Karpas-422 (cell line): ENCODE measurements around the gene SYNE1. TPM values are rescaled to one million over a fixed set of nuclear protein-coding genes. Genes with fewer than 3 reads are reported as not detected.

Source experiments
- DNase-seq: peaks from one replicate; pipeline ENCODE4 v3.0.0-alpha.2; 2015
- H2AFZ ChIP-seq: fragments of 200-600 bp; sonication (generic); 2 replicates; pipeline ENCODE4 v1.6.1; 2014; ENCODE audit warnings: antibody characterized with exemption, low read length, mixed read lengths
- H3K27ac ChIP-seq: fragments of 200-600 bp; sonication (generic); 2 replicates; pipeline ENCODE4 v1.5.1; 2014; ENCODE audit warnings: mild to moderate bottlenecking, low read length, moderate library complexity
- H3K27me3 ChIP-seq: fragments of 200-600 bp; sonication (generic); 2 replicates; pipeline ENCODE4 v1.6.1; 2014; ENCODE audit warnings: low read length, mixed read lengths
- H3K36me3 ChIP-seq: fragments of 200-600 bp; sonication (generic); 2 replicates; pipeline ENCODE4 v1.6.1; 2014; ENCODE audit warnings: low read length, mixed read lengths; ENCODE audit not compliant: insufficient read depth
- H3K4me1 ChIP-seq: fragments of 200-600 bp; sonication (generic); 2 replicates; pipeline ENCODE4 v1.6.1; 2014; ENCODE audit warnings: mild to moderate bottlenecking, low read length, mixed read lengths
- H3K4me2 ChIP-seq: fragments of 200-600 bp; sonication (generic); 2 replicates; pipeline ENCODE4 v1.6.1; 2014; ENCODE audit warnings: low read length, low read depth, mild to moderate bottlenecking; ENCODE audit not compliant: poor library complexity, severe bottlenecking
- H3K4me3 ChIP-seq: fragments of 200-600 bp; sonication (generic); 2 replicates; pipeline ENCODE4 v1.5.1; 2014; ENCODE audit warnings: mild to moderate bottlenecking, antibody characterized with exemption, low read length, mixed read lengths
- H3K79me2 ChIP-seq: fragments of 200-600 bp; sonication (generic); 2 replicates; pipeline ENCODE4 v1.6.1; 2014; ENCODE audit warnings: mild to moderate bottlenecking, low read length, mixed read lengths
- H3K9ac ChIP-seq: fragments of 200-600 bp; sonication (generic); 2 replicates; pipeline ENCODE4 v1.6.0; 2014; ENCODE audit warnings: low read length
- H3K9me2 ChIP-seq: fragments of 200-600 bp; sonication (generic), shearing (Covaris generic); replicated peaks from 2 replicates; pipeline ENCODE4 v1.6.0; 2014; ENCODE audit warnings: mild to moderate bottlenecking, low read length, moderate library complexity; ENCODE audit not compliant: insufficient read depth
- H3K9me3 ChIP-seq: fragments of 300-700, 200-600 bp; sonication (generic); 2 replicates; pipeline ENCODE4 v1.6.1; 2014; ENCODE audit warnings: low read length, mixed read lengths
- H4K20me1 ChIP-seq: fragments of 200-600 bp; sonication (generic); 2 replicates; pipeline ENCODE4 v1.6.1; 2014; ENCODE audit warnings: mild to moderate bottlenecking, antibody characterized with exemption, low read length, low read depth; ENCODE audit not compliant: insufficient read depth
- total RNA-seq: library from RNA; depleted of rRNA; stranded (reverse); fragments of >200 nt; shearing (Covaris generic); gene quantifications from 2 replicates; pipeline ENCODE4 v1.2.3, GENCODE V29; 2014; ENCODE audit warnings: low replicate concordance

The SYNE1 gene
- total RNA-seq, 1 experiment from 2014 or later: 137 TPM

- H3K79me2 ChIP-seq: no peaks in the 10 kb centered on the region
- no peak overlapping the region for H2AFZ ChIP-seq
- no peaks in the 10 kb centered on the region for H4K20me1 ChIP-seq
- H3K27ac ChIP-seq: no peak overlapping the region
- DNase-seq: no peak
- no peak overlapping the region for H3K9ac ChIP-seq
- H3K4me2 ChIP-seq: peak overlapping the region; percentile 27
- no peaks in the 10 kb centered on the region for H3K9me2 ChIP-seq
- no peaks in the 10 kb centered on the region; the same call in 1 of the 2 replicates for H3K4me1 ChIP-seq
- H3K27me3 ChIP-seq: no peaks in the 10 kb centered on the region
- H3K36me3 ChIP-seq: no peaks in the 10 kb centered on the region
- H3K9me3 ChIP-seq: no peaks in the 10 kb centered on the region
- peak overlapping the region; percentile 10; the same call in 1 of the 2 replicates for H3K4me3 ChIP-seq
These were observed 174.0 kb downstream of the SYNE1 start for GRCh38 chr6:152463164-152463563.

GRCh38 chr6:152462716-152463115, 174.4 kb downstream of the SYNE1 start:
- Histone ChIP-seq H4K20me1 (no peaks in the 10 kb centered on the region), H3K4me2 (peak overlapping the region; percentile 27), H3K4me3 (peak overlapping the region; percentile 10; the same call in 1 of the 2 replicates), H3K27ac (no peak overlapping the region), H3K9me2 (no peaks in the 10 kb centered on the region), H3K9ac (no peak overlapping the region), H3K79me2 (no peaks in the 10 kb centered on the region), H3K4me1 (no peaks in the 10 kb centered on the region; the same call in 1 of the 2 replicates), H3K9me3 (no peaks in the 10 kb centered on the region), H3K36me3 (no peaks in the 10 kb centered on the region), H2AFZ (no peak overlapping the region), H3K27me3 (no peaks in the 10 kb centered on the region)
- no peak for DNase-seq

- H3K9me3 ChIP-seq: no peaks in the 10 kb centered on the region
- no peaks in the 10 kb centered on the region for H4K20me1 ChIP-seq
- no peak overlapping the region for H3K27ac ChIP-seq
- H3K9me2 ChIP-seq: no peaks in the 10 kb centered on the region
- no peak overlapping the region for H3K4me3 ChIP-seq
- H3K36me3 ChIP-seq: no peaks in the 10 kb centered on the region
- H3K4me2 ChIP-seq: no peak overlapping the region
- H3K9ac ChIP-seq: no peak overlapping the region
- no peak for DNase-seq
- H3K27me3 ChIP-seq: no peaks in the 10 kb centered on the region
- no peak overlapping the region for H2AFZ ChIP-seq
- no peaks in the 10 kb centered on the region for H3K79me2 ChIP-seq
- no peaks in the 10 kb centered on the region; the same call in 1 of the 2 replicates for H3K4me1 ChIP-seq
These were observed 175.6 kb downstream of the SYNE1 start for GRCh38 chr6:152461556-152461955.

- Histone ChIP-seq H3K27ac (no peak overlapping the region), H3K4me3 (no peak overlapping the region), H3K4me1 (no peaks in the 10 kb centered on the region; the same call in 1 of the 2 replicates), H3K36me3 (no peaks in the 10 kb centered on the region), H3K9me3 (no peaks in the 10 kb centered on the region), H3K79me2 (no peaks in the 10 kb centered on the region), H4K20me1 (no peaks in the 10 kb centered on the region), H3K9ac (no peak overlapping the region), H3K9me2 (no peaks in the 10 kb centered on the region), H2AFZ (no peak overlapping the region), H3K4me2 (no peak overlapping the region), H3K27me3 (no peaks in the 10 kb centered on the region)
- DNase-seq: no peak
These were observed 178.2 kb downstream of the SYNE1 start for GRCh38 chr6:152458648-152459644.

- H2AFZ ChIP-seq: no peak overlapping the region
These were observed 179.1 kb downstream of the SYNE1 start for GRCh38 chr6:152457949-152458624.

GRCh38 chr6:152454003-152454402, 183.2 kb downstream of the SYNE1 start:
- no peaks in the 10 kb centered on the region for H3K9me3 ChIP-seq
- no peak overlapping the region for H3K4me2 ChIP-seq
- H3K4me1 ChIP-seq: no peaks in the 10 kb centered on the region
- H3K4me3 ChIP-seq: no peak overlapping the region
- H3K9ac ChIP-seq: no peak overlapping the region
- no peak overlapping the region for H3K27ac ChIP-seq
- H2AFZ ChIP-seq: no peak overlapping the region
- 0 out of 2 replicates have a peak, but pooled peaks cover 2% of the 10 kb centered on the region for H3K27me3 ChIP-seq
- no peaks in the 10 kb centered on the region for H4K20me1 ChIP-seq
- H3K36me3 ChIP-seq: no peaks in the 10 kb centered on the region
- no peak for DNase-seq
- no peaks in the 10 kb centered on the region for H3K9me2 ChIP-seq
- no peaks in the 10 kb centered on the region for H3K79me2 ChIP-seq

More at GRCh38 chr6:152457949-152458624, 179.1 kb downstream of the SYNE1 start:
- H3K4me3 ChIP-seq: no peak overlapping the region
- no peaks in the 10 kb centered on the region for H3K27me3 ChIP-seq
- H3K9me2 ChIP-seq: no peaks in the 10 kb centered on the region
- no peaks in the 10 kb centered on the region for H3K79me2 ChIP-seq
- no peaks in the 10 kb centered on the region for H4K20me1 ChIP-seq
- no peaks in the 10 kb centered on the region for H3K36me3 ChIP-seq
- H3K9me3 ChIP-seq: no peaks in the 10 kb centered on the region
- H3K4me2 ChIP-seq: no peak overlapping the region
- no peak overlapping the region for H3K9ac ChIP-seq
- no peaks in the 10 kb centered on the region; the same call in 1 of the 2 replicates for H3K4me1 ChIP-seq
- DNase-seq: no peak
- H3K27ac ChIP-seq: no peak overlapping the region

GRCh38 chr6:152453421-152453820, 183.7 kb downstream of the SYNE1 start:
- Histone ChIP-seq H4K20me1 (no peaks in the 10 kb centered on the region), H3K9ac (no peak overlapping the region), H3K36me3 (no peaks in the 10 kb centered on the region), H3K27ac (no peak overlapping the region), H3K4me1 (no peaks in the 10 kb centered on the region), H3K9me2 (no peaks in the 10 kb centered on the region), H3K27me3 (0 out of 2 replicates have a peak, but pooled peaks cover 2% of the 10 kb centered on the region), H3K4me2 (no peak overlapping the region), H3K79me2 (no peaks in the 10 kb centered on the region), H3K4me3 (no peak overlapping the region), H2AFZ (no peak overlapping the region), H3K9me3 (no peaks in the 10 kb centered on the region)
- DNase-seq: no peak

- no peak overlapping the region for H3K4me2 ChIP-seq
- H3K4me3 ChIP-seq: no peak overlapping the region
- no peak overlapping the region for H3K9ac ChIP-seq
- no peaks in the 10 kb centered on the region for H3K4me1 ChIP-seq
- DNase-seq: no peak
- H4K20me1 ChIP-seq: no peaks in the 10 kb centered on the region
- H2AFZ ChIP-seq: no peak overlapping the region
- H3K36me3 ChIP-seq: no peaks in the 10 kb centered on the region
- no peaks in the 10 kb centered on the region for H3K9me2 ChIP-seq
- 0 out of 2 replicates have a peak, but pooled peaks cover 2% of the 10 kb centered on the region for H3K27me3 ChIP-seq
- H3K79me2 ChIP-seq: no peaks in the 10 kb centered on the region
- no peak overlapping the region for H3K27ac ChIP-seq
- no peaks in the 10 kb centered on the region for H3K9me3 ChIP-seq
These were observed 184.5 kb downstream of the SYNE1 start for GRCh38 chr6:152452639-152453038.
